Measurements from ENCODE around the gene STEAP4.
"Not testable (repeated sequence)": the region's sequence is repeated elsewhere in the genome, so short reads cannot be mapped to it uniquely, and the experiment has no call there.

STEAP4 gene

GRCh38 chr7:88312061-88312663 lies 5.5 kb upstream of the STEAP4 start:
- DNase-seq = no peak

- DNase-seq = no peak
Measured at GRCh38 chr7:88311675-88312036, 5.0 kb upstream of the STEAP4 start.

- no peak for DNase-seq
Measured at GRCh38 chr7:88310956-88311674, 4.4 kb upstream of the STEAP4 start.

GRCh38 chr7:88309819-88310218 lies 3.1 kb upstream of the STEAP4 start:
- no peak for DNase-seq

- no peak for DNase-seq
Measured at GRCh38 chr7:88307823-88308222, 1.1 kb upstream of the STEAP4 start.

GRCh38 chr7:88307412-88307811 lies 718 bp upstream of the STEAP4 start:
- DNase-seq = no peak

- DNase-seq = no peak
Measured at GRCh38 chr7:88305044-88305443, 1.6 kb downstream of the STEAP4 start.

GRCh38 chr7:88302486-88302885 lies 4.2 kb downstream of the STEAP4 start:
- no peak for DNase-seq

- no peak for DNase-seq
Measured at GRCh38 chr7:88301924-88302323, 4.8 kb downstream of the STEAP4 start.

- DNase-seq = no peak
Measured at GRCh38 chr7:88300401-88300945, 6.2 kb downstream of the STEAP4 start.

- DNase-seq = no peak
Measured at GRCh38 chr7:88299126-88299525, 7.6 kb downstream of the STEAP4 start.

GRCh38 chr7:88293866-88294265 lies 12.8 kb downstream of the STEAP4 start:
- no peak for DNase-seq

- no peak for DNase-seq
Measured at GRCh38 chr7:88291398-88292173, 15.1 kb downstream of the STEAP4 start.

- DNase-seq = no peak
Measured at GRCh38 chr7:88290491-88290890, 16.2 kb downstream of the STEAP4 start.

- DNase-seq = no peak
Measured at GRCh38 chr7:88289564-88290025, 17.1 kb downstream of the STEAP4 start.

- no peak for DNase-seq
Measured at GRCh38 chr7:88281749-88282148, 24.9 kb downstream of the STEAP4 start.

- DNase-seq = no peak
Measured at GRCh38 chr7:88280801-88281200, 25.9 kb downstream of the STEAP4 start.

- DNase-seq = no peak
Measured at GRCh38 chr7:88279323-88279722, 27.4 kb downstream of the STEAP4 start.

- DNase-seq = no peak
Measured at GRCh38 chr7:88278881-88279280, 27.8 kb downstream of the STEAP4 start.

- DNase-seq = no peak
Measured at GRCh38 chr7:88276605-88277153, 30.0 kb downstream of the STEAP4 start.

GRCh38 chr7:88274856-88275255 lies 31.8 kb downstream of the STEAP4 start:
- not testable (repeated sequence) for DNase-seq

GRCh38 chr7:88269586-88269985 lies 37.1 kb downstream of the STEAP4 start:
- DNase-seq = no peak

- no peak for DNase-seq
Measured at GRCh38 chr7:88268858-88269257, 37.8 kb downstream of the STEAP4 start.
